ENCODE measurements around the gene DPYSL5. TPM values are rescaled to one million over a fixed set of nuclear protein-coding genes. Genes with fewer than 3 reads are reported as not detected.

DPYSL5 gene
- total and polyA plus RNA-seq, 2 donors (not counting 3 experiments of a cell fraction or from before 2014, with no cell fraction given) = not detected

DNA sequence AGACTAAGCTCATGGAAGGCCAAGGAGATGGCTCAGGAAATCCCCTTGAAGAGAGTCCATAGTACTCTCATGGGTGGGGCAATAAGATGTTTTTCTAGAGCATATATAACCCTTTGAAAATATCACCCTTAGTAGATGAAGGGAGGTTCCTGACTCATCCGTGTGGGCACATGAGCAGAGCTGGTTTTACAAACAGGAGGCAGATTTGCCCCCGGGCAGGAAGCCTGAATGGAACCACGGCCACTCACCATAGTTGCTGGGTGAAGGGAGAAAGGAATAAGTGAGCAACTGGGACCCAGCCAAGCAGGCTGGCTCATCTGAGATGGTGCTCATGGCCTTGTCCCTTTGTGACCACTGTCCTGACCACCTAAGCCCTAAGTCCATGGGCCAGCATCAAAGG, 93.6 kb downstream of the DPYSL5 start:
- FAIRE-seq (no peak), DNase-seq (ENCODE audit: low read depth, low spot score) (no peak)
- CTCF ChIA-PET = interaction anchor here (0.7 to 7.2 kb wide), 12 partner anchors 8 to 95 kb away, joined by 3 to 210 read pairs (median 5); partner anchors contain the start of gene DPYSL5
- Histone ChIP-seq H3K9ac (replicated peaks; ENCODE audit: extremely low read depth, insufficient read depth, low read length) (no peak overlapping the region), H3K27me3 (ENCODE audit: control insufficient read depth in 2 of 2, insufficient read depth in 2 of 2, low read length in 2 of 2) (peaks cover 3 to 4% of the 10 kb centered on the region in 2 experiments), H4K20me1 (replicated peaks; ENCODE audit: control insufficient read depth, extremely low read depth, insufficient read depth, low read length) (no peaks in the 10 kb centered on the region), H3K4me1 (ENCODE audit: control insufficient read depth, extremely low read depth, insufficient read depth, low read length) (no peaks in the 10 kb centered on the region), H3K4me2 (ENCODE audit: insufficient read depth, low read length) (no peak overlapping the region), H3K36me3 (ENCODE audit: control insufficient read depth in 2 of 2, extremely low read depth in 1 of 2, insufficient read depth in 2 of 2, low read length in 2 of 2) (no peaks in the 10 kb centered on the region), H3K4me3 (replicated peaks in 1 of 3; ENCODE audit: insufficient read depth in 1 of 3, low read depth in 1 of 3, low read length in 3 of 3) (no peak overlapping the region), H3K9me3 (replicated peaks; ENCODE audit: control insufficient read depth, insufficient read depth, low read length) (no peaks in the 10 kb centered on the region), H2AFZ (ENCODE audit: low read depth, low read length) (no peak overlapping the region), H3K9me1 (replicated peaks; ENCODE audit: control insufficient read depth, extremely low read depth, insufficient read depth, low read length) (no peaks in the 10 kb centered on the region), H3K27ac (ENCODE audit: insufficient read depth, low read depth, low read length) (no peak overlapping the region), H3K79me2 (ENCODE audit: control insufficient read depth, insufficient read depth, low read length) (no peaks in the 10 kb centered on the region)
- POLR2A ChIA-PET = no interaction called here
- intact Hi-C loops (cut with micrococcal nuclease) = no loop called here
- BruUV-seq (replicated peaks) = no TSS peak
- dilution Hi-C loops (cut with MboI; ENCODE audit: extremely low pct_ligation_motif_present, low sequenced_read_pairs) = no loop called here
- TF ChIP-seq, protein P1, sequence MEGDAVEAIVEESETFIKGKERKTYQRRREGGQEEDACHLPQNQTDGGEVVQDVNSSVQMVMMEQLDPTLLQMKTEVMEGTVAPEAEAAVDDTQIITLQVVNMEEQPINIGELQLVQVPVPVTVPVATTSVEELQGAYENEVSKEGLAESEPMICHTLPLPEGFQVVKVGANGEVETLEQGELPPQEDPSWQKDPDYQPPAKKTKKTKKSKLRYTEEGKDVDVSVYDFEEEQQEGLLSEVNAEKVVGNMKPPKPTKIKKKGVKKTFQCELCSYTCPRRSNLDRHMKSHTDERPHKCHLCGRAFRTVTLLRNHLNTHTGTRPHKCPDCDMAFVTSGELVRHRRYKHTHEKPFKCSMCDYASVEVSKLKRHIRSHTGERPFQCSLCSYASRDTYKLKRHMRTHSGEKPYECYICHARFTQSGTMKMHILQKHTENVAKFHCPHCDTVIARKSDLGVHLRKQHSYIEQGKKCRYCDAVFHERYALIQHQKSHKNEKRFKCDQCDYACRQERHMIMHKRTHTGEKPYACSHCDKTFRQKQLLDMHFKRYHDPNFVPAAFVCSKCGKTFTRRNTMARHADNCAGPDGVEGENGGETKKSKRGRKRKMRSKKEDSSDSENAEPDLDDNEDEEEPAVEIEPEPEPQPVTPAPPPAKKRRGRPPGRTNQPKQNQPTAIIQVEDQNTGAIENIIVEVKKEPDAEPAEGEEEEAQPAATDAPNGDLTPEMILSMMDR (IDR thresholded peaks at IDR 0.05; ENCODE audit: extremely low read depth in 1 of 2, insufficient read depth in 1 of 2, low read depth in 1 of 2, low read length in 2 of 2) = no peak
- TF ChIP-seq GATA2 (IDR thresholded peaks at IDR 0.05; ENCODE audit: insufficient read depth, insufficient read length, low read depth, low read length) (no peak), EZH2 (IDR thresholded peaks at IDR 0.05; ENCODE audit: borderline replicate concordance, low read depth, low read length, severe bottlenecking) (no peak), FOS (IDR thresholded peaks at IDR 0.05; ENCODE audit: borderline replicate concordance, insufficient read depth, low read length) (no peak), JUN (IDR thresholded peaks at IDR 0.05; ENCODE audit: borderline replicate concordance, insufficient read depth, insufficient read length, low read depth) (no peak), MAX (IDR thresholded peaks at IDR 0.05; ENCODE audit: insufficient read depth, insufficient read length) (no peak), POLR2AphosphoS5 (IDR thresholded peaks at IDR 0.05; ENCODE audit: insufficient read depth, low read depth, low read length) (no peak)
